Measurements from ENCODE around the gene PKNOX2.

PKNOX2 gene

GRCh38 chr11:125428486-125429173 is 264.1 kb downstream of the PKNOX2 start:
- DNase-seq (ENCODE audit: insufficient read length, low spot score) (no peak), FAIRE-seq (no peak)
- no peak for TF ChIP-seq CTCF (IDR thresholded peaks at IDR 0.05; ENCODE audit: insufficient read depth, missing control alignments)

DNA sequence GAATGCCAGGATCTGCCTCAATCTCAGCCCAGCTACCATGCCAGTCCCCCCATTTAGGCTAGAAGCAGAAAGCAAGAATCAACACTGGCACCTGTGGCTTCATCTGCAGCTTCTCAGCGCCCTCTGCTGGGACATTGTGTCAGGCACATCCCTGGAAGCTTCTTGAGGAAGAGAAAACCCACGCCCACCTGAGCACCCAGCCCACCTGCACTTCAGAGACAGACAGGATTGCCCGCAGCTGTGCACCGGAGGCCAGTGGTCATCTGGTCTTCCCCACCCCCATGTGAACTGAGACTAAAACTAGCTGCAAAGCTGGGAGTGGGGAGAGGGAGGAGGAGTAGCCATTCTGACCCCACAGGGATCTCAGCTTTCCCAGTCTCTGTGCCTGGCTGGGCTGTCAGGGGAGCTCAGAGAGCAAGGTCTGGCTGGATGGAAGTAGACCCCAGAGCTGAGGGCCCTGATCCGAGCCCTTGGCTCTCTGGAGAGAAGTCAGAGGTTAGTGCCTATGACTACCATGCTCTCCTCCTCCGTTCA is 264.7 kb downstream of the PKNOX2 start:
- no peak for FAIRE-seq
- peak; percentile 82 for TF ChIP-seq CTCF (IDR thresholded peaks at IDR 0.05; ENCODE audit: insufficient read depth, missing control alignments)
- peak; percentile 72 for DNase-seq (ENCODE audit: insufficient read length, low spot score)

GRCh38 chr11:125429807-125430678 is 265.5 kb downstream of the PKNOX2 start:
- no peak for FAIRE-seq

GRCh38 chr11:125431009-125431408 is 266.5 kb downstream of the PKNOX2 start:
- no peak for TF ChIP-seq CTCF (IDR thresholded peaks at IDR 0.05; ENCODE audit: insufficient read depth, missing control alignments)
- no peak for FAIRE-seq

More at GRCh38 chr11:125429807-125430678, 265.5 kb downstream of the PKNOX2 start:
- no peak for DNase-seq (ENCODE audit: insufficient read length, low spot score)
- no peak for TF ChIP-seq CTCF (IDR thresholded peaks at IDR 0.05; ENCODE audit: insufficient read depth, missing control alignments)

DNA sequence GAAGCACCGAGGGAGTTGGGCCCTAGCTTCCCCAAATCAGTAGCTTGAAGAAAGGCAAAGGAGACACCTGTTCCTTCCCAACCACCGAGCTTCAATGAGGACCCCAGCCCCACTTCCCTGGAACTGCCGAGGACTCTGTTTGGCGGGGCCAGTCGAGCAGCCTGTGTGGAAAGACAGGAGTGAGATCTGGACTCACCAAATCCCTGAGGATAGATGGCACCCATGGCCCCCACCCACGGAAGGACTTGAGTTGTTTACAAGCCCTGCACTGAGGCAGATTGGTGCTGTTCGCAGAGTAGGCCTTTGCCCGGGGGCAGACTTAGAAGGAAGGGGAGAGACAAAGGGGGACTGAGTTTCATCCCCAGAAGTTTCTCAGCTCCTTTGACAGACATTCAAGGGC is 266.9 kb downstream of the PKNOX2 start:
- DNase-seq (ENCODE audit: insufficient read length, low spot score): no peak
- FAIRE-seq: no peak
- no peak for TF ChIP-seq CTCF (IDR thresholded peaks at IDR 0.05; ENCODE audit: insufficient read depth, missing control alignments)

More at GRCh38 chr11:125431009-125431408, 266.5 kb downstream of the PKNOX2 start:
- DNase-seq (ENCODE audit: insufficient read length, low spot score): no peak

DNA sequence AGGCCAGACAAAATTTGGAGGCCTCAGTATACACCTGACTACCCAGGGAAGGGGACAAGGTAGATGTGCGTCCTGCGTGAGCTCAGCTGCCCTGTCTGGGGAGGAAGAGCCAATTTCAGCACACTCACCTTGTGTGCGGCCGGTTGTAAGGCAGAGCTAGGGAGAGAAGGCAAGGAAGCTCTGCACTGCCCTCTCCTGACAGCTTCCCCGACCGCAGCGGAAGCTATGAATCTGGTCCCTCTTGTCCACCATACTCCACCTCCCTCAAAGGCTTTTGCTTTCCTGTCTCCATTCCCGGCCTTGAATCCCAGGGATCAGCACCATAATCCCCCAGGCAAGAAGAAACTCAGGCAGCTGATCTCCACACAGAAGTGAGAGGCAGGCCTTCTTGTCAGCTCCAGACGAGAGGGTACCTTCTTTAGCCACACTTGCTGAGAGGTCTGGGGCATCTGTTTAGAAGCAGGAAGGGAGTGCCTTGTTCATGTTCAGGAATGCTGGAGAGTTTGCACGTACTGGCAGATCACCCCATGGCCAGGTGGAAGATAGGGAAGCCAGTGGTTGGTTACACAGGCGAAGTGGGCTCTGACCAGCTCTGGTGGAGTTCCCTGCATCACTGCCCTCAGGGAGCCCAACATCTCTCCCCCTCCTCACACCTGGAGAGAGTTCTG is 269.0 kb downstream of the PKNOX2 start:
- peak; percentile 59 for TF ChIP-seq CTCF (IDR thresholded peaks at IDR 0.05; ENCODE audit: insufficient read depth, missing control alignments)
- DNase-seq (ENCODE audit: insufficient read length, low spot score): peak; percentile 63
- FAIRE-seq: peak; percentile 76

Data from D721Med (cell line).